NCI-H1436 (cell line): ENCODE results near the gene RRP7A.
A peak's percentile ranks its signal among the peaks of the same experiment; 100 is the strongest.
"Not testable (repeated sequence)": the region's sequence is repeated elsewhere in the genome, so short reads cannot be mapped to it uniquely, and the experiment has no call there.

Source experiments
- DNase-seq: peaks from one replicate; lab custom pipeline; 2025; lab: John Stamatoyannopoulos, UW

Gene RRP7A, protein sequence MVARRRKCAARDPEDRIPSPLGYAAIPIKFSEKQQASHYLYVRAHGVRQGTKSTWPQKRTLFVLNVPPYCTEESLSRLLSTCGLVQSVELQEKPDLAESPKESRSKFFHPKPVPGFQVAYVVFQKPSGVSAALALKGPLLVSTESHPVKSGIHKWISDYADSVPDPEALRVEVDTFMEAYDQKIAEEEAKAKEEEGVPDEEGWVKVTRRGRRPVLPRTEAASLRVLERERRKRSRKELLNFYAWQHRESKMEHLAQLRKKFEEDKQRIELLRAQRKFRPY

DNA sequence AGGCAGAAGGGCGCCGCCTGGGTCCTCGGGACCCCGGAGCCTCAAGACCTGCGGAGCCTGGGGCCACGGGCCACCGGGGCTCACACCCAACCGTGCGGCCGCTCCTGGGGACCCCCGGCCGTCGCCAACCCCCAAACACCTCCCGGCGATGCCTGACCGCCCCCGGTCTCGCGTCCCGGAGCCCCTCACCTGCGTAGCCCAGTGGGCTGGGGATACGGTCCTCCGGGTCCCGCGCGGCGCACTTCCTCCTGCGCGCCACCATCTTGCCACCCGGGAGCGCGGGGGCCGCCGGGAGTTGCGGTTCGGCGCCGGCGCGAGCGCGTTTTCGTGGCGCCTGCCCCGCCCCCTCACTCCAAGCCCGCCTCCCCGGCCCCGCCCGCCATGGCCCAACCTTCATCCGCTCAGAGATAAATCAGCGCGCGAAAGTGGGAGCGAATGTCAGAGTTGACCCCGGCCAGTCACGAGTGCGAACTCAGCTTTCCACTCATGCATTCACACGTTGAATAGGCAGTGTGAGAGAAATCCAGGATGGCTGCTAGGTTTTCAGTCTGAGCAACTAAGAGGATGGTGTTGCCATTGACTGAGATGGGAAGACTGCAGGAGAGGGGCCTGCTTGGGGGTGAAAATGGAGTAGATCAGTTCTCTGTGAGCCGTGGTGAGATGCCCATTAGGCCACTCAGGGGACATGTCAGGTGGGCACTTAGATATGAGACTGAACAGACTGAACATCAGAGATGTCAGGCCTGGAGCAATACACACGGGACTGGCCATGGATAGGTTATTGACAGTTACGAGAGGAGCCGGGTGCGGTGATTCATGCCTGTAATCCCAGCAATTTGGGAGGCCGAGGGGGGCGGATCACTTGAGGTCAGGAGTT lies at the start of gene RRP7A:
Gene RRP7A (minus strand): TSS at position 272 of the 877 bp plus-strand sequence. CDS start 10 bp downstream, at position 262.
- peak; percentile 60 for DNase-seq

DNA sequence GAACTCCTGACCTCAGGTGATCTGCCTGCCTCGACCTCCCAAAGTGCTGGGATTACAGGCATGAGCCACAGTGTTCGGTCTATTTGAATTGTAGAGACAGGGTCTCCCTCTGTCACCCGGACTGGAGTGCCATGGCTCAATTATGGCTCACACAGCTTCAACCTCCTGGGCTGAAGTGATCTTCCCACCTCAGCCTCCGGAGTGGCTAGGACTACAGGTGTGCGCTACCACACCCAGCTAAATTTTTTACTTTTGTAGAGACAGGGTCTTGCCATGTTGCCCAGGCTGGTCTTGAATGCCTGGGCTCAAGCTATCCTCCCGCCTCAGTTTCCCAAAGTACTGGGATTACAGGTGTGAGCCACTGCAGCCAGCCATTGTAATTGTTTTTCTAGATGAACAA lies 48.4 kb upstream of the RRP7A start:
- not testable (repeated sequence) for DNase-seq

DNA sequence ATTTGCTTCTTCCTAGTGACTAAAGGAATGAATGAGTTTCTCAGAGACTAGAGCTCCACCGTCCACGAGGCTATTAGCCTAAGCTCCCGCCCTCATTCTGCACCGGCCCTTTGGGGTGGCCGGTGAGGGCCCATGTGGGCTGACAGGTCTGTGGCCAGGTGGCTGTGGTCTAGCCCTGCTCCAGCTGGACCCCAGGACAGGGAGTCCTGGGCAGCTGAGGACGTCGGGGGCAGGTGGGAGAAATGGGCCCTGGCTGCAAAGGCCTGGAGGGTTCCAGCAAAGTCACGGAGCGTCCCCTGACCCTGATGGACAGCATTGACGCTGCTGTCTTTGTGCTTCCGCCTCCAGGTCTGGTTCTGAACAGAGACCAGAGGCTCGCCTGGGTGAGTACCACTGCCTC lies 46.4 kb upstream of the RRP7A start:
- no peak for DNase-seq

DNA sequence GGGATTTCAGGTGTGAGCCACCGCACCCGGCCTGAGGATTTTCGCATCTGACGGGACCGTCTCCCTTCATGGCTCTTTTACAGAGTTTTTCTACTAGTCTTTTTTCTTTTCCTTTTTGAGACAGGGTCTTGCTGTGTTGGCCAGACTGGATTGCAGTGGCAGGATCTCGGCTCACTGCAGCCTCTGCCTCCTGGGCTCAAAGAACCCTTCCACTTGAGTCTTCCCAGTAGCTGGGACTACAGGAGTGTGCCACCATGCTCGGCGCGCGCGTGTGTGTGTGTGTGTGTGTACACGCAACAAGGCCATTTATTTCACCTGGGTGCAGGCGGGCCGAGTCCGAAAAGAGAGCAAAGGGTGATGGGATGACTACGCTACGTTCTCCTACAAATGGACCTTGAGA lies 45.1 kb upstream of the RRP7A start:
- DNase-seq = no peak

DNA sequence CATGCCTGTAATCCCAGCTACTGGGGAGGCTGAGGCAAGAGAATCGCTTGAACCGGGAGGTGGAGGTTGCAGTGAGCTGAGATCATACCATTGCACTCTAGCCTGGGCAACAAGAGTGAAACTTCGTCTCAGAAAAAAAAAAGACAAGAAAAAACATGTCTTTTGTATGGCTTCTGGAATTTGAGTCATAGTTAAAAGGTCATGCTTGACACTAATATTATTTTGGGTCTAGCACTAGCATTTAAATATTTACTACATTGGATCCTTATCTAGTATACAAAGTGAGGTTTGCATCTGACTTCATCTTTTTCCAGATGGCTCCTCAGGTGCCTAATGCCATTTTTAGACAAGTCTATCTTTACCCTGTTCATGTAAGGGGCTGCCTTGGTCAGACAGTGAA lies 44.3 kb upstream of the RRP7A start:
- DNase-seq = not testable (repeated sequence)

DNA sequence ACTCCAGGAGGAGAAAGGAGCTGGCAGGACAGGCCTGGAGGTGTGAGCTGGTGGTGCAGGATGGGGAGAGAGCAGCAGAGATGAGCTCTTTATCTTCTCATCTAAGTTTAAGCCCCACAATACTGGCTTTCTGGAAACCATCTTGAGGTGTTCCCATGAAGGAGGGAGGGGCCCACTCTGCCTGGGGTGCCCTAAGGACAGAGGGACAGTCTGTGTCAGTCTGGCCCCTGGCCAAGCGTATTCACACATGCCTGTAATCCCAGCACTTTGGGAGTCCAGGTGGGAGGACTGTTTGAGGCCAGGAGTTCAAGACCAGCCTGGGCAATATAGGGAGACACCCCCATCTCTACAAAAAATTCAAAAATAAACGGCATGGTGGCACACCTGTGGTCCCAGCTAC lies 43.1 kb upstream of the RRP7A start:
- no peak for DNase-seq

DNA sequence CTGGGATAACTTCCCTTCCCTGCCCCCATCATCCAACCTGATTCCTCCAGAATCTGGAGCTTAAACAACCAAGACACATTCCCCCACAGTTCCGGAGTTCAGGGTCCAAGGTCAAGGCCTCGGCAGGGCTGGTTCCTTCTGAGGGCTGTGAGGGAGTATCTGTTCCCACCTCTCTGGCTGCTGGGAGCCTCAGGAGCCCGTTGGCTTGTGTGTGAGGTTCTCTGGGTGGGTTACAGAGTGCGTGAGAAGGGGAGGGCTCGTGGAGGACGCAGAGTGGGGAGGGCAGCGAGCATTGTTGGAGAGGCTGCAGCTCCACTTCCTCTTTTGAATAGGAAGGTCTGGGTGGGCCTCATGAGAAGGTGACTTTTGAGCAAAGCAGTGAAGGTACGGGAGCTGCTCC lies 42.7 kb upstream of the RRP7A start:
- DNase-seq = no peak

DNA sequence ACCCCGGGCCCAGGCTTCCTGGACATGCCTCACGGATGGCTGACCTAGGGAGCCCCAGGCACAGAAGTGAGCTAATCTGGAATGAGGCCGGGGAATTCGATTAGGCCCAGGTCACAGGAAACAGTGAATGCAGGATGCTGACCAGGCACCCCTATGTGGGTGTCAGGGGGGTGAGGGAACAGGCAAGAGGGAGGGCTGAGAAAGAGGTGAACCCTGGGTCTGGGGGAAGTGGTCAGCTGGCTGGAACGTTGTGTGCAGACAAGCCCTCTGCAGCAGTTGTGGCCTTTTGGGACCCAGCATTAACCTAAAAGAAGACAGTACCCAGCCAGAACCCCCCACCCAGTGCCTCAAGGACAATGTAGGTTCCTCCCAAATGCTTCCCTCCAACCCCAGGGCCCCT lies 42.3 kb upstream of the RRP7A start:
- no peak for DNase-seq

DNA sequence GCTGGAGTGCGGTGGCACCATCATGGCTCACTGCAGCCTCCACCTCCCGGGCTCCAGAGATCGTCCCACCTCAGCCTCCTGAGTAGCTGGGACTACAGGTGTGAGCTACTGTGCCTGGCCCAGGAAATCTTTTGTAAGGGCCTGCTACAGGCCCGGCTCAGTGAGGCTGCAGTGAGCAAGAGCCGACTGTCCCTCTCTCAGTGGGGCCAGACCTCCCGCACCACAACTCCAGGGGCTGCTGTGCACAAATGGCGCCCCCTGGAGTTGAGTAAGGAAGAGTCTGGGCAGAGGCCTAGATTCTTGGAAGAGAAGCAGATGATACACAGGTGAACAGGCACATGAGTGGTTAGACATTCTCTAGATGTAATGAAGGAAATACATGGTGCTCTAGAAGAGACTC lies 41.2 kb upstream of the RRP7A start:
- no peak for DNase-seq

DNA sequence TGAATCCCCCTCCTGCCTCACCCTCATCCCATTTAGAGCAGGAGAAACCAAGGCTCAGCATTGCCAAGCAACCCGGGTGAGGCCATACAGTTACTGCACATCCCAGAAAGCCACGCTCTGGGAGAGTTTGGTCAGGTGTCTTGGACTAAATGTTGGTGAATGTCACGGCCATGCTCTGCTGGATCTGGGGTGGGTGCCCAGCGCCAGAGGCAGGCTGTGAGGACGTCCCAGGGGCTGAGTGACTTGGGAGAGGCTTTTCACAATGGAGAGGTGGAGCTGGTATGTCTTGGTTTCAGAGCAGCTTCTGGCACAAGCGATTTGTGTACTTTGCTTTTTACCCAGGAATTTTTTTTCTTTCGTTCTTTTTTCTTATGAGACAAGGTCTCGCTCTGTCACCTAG lies 40.8 kb upstream of the RRP7A start:
- DNase-seq = no peak

DNA sequence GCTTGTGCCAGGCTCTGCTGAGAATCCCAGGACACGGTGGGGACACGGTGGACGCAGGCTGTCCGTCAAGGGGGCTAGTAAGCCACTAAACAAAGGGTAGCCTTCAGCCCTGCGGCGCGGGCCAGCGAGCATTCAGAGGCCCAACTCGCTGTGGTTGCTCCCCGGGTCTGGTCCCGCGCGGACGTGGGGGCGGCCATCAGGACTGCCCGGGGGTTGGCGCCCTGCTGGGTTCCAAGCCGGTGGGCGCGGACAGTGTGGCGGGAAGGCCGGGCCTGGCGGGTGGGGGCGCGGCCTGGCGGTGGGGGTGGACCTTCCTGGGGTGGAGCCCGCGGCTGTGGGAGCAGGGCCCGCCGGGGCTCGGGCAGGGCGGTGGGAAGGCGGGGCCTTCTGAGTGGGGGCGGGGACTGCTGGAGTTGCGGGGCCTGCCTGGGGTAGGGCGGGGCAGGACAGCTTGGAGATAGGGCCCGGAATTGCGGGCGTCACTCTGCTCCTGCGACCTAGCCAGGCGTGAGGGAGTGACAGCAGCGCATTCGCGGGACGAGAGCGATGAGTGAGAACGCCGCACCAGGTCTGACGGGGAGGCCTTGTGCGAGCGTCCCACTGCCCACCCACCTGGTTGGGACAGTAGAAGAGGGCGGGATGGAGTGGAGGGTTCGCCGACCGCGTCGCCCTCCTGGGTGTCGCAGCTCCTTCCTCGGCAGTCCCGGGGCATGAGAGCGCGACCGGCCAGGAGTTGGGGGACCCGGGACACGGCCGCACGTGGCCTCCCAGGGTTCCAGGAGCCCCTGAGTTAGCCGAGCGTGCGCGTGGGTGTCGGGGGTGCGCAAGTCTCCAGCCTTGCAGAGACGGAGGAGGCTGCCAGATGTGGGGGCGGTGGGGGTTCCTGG lies 34.1 kb upstream of the RRP7A start, which contains the start of gene SERHL2:
Gene SERHL2 (plus strand): TSS at position 482 of the 887 bp plus-strand sequence. CDS start 65 bp downstream, at position 547.
- peak; percentile 79 for DNase-seq

DNA sequence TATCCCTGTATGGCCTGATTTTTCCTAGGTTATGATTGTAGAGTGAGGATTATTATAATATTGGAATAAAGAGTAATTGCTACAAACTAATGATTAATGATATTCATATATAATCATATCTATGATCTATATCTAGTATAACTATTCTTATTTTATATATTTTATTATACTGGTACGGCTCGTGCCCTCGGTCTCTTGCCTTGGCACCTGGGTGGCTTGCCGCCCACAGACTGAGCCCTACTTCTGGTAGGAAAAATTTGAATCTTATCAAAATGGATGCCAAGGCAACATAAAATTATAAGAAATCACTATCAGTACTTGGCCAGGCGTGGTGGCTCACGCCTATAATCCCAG lies 32.7 kb upstream of the RRP7A start:
- DNase-seq = not testable (repeated sequence)

DNA sequence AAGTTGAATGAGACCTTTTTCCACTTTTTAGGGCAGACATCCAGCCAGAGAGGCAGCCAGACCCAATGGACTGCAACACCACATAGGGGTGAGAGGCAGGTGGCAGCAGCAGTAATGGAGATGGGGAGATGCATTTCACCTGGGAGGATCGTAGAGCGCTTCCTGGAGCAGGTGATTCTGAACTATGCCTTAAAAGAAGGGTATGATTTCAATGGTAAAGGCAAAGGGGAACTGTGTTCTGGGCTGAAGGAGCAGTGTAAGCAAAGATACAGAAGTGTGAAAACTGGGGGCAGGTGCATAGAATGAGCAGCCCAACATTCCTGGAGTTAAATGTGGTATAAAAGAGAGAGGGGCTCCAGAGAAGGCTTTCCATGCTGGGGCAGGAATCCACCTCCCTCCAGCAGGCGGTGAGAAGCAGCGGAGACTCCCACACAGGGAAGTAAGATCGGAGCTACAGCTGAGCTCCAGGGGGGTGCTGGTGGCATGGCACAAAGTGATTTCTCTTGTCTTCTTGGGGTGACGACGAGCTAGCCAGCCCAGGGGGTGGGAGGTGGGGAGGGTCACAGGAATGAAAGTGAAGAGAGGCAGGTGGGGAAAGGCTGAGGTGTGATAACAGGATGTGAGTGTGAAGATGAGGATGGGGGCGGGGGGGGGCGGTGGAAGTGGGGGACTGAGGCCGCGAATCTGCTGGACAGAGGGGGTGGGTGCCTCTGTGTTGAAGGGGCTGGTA lies 29.9 kb upstream of the RRP7A start:
- DNase-seq = no peak

DNA sequence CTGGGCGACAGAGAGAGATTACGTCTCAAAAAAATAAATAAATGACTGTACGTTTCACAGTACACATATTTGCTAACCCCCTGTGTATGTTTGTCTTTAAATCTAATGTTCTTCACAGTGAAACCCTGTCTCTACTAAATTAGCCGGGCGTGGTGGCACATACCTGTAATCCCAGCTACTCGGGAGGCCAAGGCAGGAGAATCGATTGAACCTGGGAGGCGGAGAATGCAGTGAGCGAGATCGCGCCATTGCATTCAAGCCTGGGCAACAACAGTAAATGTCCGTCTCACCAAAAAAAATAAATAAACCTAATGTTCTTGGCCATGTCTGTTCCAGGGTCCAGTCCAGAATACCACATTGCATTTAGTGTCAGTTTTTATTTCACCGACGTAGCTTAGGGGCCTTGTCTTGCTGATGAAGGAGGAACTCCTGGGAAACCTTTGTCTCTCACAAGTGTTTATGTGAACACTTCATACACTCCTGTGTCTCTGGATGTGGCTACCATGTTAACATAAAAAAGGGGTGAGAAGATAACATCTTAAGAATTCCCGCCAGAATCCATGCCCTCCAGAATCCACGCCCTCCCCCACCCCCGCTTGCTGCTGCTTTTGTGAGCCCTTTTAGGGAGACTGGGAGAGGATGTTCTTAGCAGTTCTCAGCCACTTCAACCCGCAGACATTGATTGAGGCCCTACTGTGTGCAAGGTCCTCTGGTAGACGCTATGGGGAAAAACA lies 29.2 kb upstream of the RRP7A start:
- DNase-seq = no peak

DNA sequence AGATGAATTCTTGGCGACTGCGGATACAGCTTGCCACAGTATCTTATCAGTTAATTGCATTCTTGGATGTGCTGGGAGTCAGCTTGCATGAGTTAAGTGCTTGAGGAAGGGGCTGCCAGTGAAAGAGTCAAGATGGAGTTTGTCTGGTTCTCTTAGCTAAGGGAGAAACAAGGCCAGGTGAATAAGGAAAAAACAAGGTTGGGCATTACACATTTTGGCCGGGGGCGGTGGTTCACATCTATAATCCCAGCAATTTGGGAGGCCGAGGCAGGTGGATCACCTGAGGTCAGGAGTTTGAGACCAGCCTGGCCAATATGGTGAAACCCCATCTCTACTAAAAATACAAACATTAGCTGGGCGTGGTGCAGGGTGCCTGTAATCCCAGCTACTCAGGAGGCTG lies 28.5 kb upstream of the RRP7A start:
- DNase-seq = not testable (repeated sequence)

DNA sequence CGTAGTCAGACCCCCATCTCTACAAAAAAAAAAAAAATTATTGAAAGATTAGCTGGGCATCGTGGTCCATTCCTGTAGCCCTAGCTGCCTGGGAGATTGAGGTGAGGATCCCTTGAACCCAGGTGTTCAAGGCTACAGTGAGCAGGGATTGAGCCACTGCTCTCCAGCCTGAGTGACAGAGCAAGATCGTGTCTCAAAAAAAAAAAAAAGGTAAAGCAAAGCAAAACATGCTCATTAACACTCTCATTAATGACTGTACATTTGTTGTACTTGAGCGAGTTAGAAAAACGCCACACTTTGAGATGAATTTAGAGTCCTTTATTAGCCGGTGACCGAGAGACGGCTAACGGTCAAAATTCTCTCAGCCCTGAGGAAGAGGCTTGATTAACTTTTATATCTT lies 28.0 kb upstream of the RRP7A start:
- no peak for DNase-seq

DNA sequence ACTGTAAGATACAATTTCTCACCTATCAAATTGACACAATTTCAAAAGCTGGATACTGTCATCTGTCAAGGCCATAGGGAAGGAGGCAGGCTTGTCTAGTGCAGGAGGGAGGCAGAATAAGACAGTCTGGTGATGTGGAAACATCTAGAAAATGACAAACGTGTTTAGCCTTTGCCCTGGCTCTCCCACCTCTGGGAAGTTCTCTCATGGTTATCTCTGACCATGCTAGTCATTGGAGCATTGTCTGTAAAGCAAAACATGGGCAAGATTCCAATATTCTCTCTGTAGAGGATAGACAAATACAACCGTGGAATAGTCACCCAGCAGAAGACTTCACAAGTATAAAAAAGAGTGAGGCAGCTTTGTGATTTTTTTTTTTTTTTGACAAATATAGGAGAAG lies 25.1 kb upstream of the RRP7A start:
- no peak for DNase-seq

DNA sequence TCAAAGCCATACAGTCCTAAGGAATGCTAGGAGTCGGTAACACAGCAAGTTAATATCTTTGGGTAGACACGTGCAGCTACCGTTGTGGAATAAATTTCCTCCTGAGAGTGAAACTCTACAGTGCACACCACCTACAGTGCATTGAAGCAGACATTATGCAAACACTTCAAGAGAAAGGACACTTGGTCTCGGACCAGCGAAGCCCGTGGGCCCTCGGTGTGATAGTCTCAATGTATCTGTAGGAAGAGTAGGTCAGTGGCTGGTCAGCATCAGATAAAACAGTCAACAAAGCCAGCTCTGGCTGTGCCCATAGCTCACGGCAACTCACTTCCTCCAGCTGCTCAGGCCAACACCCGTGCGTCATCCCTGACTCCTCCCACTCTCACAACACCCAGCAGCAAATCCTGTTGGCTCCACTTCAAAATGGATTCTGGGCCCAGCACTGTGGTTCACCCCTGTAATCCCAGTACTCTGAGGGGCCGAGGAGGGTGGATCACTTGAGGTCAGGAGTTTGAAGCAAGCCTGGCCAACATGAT lies 19.7 kb upstream of the RRP7A start:
- not testable (repeated sequence) for DNase-seq

DNA sequence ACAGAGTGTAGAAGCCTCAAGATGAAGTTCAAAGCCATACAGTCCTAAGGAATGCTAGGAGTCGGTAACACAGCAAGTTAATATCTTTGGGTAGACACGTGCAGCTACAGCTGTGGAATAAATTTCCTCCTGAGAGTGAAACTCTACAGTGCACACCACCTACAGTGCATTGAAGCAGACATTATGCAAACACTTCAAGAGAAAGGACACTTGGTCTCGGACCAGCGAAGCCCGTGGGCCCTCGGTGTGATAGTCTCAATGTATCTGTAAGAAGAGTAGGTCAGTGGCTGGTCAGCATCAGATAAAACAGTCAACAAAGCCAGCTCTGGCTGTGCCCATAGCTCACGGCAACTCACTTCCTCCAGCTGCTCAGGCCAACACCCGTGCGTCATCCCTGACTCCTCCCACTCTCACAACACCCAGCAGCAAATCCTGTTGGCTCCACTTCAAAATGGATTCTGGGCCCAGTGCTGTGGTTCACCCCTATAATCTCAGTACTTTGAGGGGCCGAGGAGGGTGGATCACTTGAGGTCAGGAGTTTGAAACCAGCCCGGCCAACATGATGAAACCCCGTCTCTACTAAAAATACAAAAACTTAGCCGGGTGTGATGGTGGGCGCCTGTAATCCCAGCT lies 17.7 kb upstream of the RRP7A start:
- DNase-seq = not testable (repeated sequence)

DNA sequence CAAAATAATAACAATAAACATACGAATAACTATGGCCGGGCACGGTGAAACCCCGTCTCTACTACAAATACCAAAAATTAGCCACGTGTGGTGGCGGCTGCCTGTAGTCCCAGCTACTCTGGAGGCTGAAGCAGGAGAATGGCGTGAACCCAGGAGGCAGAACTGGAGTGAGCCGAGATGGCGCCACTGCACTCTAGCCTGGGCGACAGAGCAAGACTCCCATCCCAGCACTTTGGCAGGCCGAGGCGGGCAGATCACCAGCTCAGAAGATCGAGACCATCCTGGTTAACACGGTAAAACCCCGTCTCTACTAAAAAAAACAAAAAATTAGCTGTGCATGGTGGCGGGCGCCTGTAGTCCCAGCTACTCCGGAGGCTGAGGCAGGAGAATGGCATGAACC lies 17.0 kb upstream of the RRP7A start:
- DNase-seq = not testable (repeated sequence)
